Esophagus muscularis mucosa (tissue), 3 donors: Measurements from ENCODE around the gene TBC1D8B.

Source experiments
- CTCF ChIP-seq, 3 experiments: fragments of 200-600 bp in 2 of 3; fragments of 450-650 bp in 1 of 3; sonication (generic) in 2 of 3; IDR thresholded peaks; one replicate each; pipeline ENCODE4 v1.5.1; 2017 to 2019; ENCODE audit warnings: antibody characterized with exemption in 3 of 3, mild to moderate bottlenecking in 2 of 3, moderate library complexity in 1 of 3
- POLR2A ChIP-seq: fragments of 450-650 bp; IDR thresholded peaks from one replicate; pipeline ENCODE4 v1.6.1; 2017; ENCODE audit warnings: antibody characterized with exemption, moderate library complexity, mild to moderate bottlenecking, low read depth

GRCh38 chrX:106863697-106864096 is 61.2 kb downstream of the TBC1D8B start:
- TF ChIP-seq CTCF (IDR thresholded peaks at IDR 0.05) (no peak), POLR2A (no peak)
